Activated naive CD8-positive, alpha-beta T cell treated with anti-CD3 and anti-CD28 coated beads for 36 hours (primary cell): ENCODE results near the gene PER3. TPM values are rescaled to one million over a fixed set of nuclear protein-coding genes. Genes with fewer than 3 reads are reported as not detected.

Experiments used
- DNase-seq: peaks from one replicate; pipeline ENCODE4 v3.0.0; 2021
- H3K27ac Mint-ChIP-seq: one replicate; pipeline ENCODE4 v1.8.0; 2022; ENCODE audit warnings: mild to moderate bottlenecking, moderate library complexity, mixed read lengths
- H3K27me3 Mint-ChIP-seq: one replicate; pipeline ENCODE4 v1.8.0; 2022; ENCODE audit warnings: mild to moderate bottlenecking, mixed read lengths
- H3K36me3 Mint-ChIP-seq: one replicate; pipeline ENCODE4 v1.8.0; 2021; ENCODE audit warnings: mild to moderate bottlenecking, mixed read lengths
- H3K4me1 Mint-ChIP-seq: one replicate; pipeline ENCODE4 v1.8.0; 2021; ENCODE audit warnings: mixed read lengths
- H3K4me3 Mint-ChIP-seq: one replicate; pipeline ENCODE4 v1.8.0; 2022; ENCODE audit warnings: mild to moderate bottlenecking, moderate library complexity, mixed read lengths
- H3K9me3 Mint-ChIP-seq: one replicate; pipeline ENCODE4 v1.8.0; 2022; ENCODE audit warnings: mixed read lengths
- total RNA-seq, 2 experiments: library from RNA; stranded (reverse); gene quantifications; one replicate each; pipeline ENCODE4 v1.2.3, GENCODE V29; 2021

PER3 gene
- total RNA-seq, 2 experiments from 2014 or later: 4.6 to 4.9 TPM

GRCh38 chr1:7838714-7839113 is 54.6 kb downstream of the PER3 start:
- peaks cover 19% of the 10 kb centered on the region for H3K9me3 Mint-ChIP-seq
- peaks cover 49% of the 10 kb centered on the region for H3K36me3 Mint-ChIP-seq
- no peaks in the 10 kb centered on the region for H3K27me3 Mint-ChIP-seq
- no peak overlapping the region for H3K4me3 Mint-ChIP-seq
- no peak for DNase-seq
- no peaks in the 10 kb centered on the region for H3K4me1 Mint-ChIP-seq
- H3K27ac Mint-ChIP-seq: no peak overlapping the region

GRCh38 chr1:7839526-7839925 is 55.4 kb downstream of the PER3 start:
- Mint-ChIP-seq H3K27ac (no peak overlapping the region), H3K4me3 (no peak overlapping the region), H3K9me3 (peaks cover 19% of the 10 kb centered on the region), H3K27me3 (no peaks in the 10 kb centered on the region), H3K4me1 (no peaks in the 10 kb centered on the region), H3K36me3 (peaks cover 45% of the 10 kb centered on the region)
- DNase-seq: no peak

GRCh38 chr1:7842517-7842916 is 58.4 kb downstream of the PER3 start:
- Mint-ChIP-seq H3K9me3 (peaks cover 18% of the 10 kb centered on the region), H3K4me1 (no peaks in the 10 kb centered on the region), H3K4me3 (no peak overlapping the region), H3K36me3 (peaks cover 33% of the 10 kb centered on the region), H3K27me3 (no peaks in the 10 kb centered on the region), H3K27ac (no peak overlapping the region)
- no peak for DNase-seq

DNA sequence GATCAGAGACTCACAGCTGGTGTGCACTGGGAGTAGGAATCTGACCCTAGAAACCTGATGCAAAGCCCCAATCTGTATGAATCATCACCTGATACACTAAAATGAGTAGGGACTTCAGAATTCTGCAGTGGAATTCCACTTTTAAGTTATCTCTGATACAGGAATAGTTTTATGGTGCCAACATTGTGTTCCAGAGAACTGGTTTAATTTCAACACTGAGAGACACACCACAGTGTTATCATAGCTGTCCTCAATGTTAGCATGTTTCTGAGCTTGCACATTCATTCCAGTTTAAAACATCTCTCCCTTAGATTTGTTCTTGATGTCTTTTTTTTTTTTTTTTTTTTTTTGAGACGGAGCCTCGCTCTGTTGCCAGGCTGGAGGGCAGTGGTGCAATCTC is 61.7 kb downstream of the PER3 start:
- H3K9me3 Mint-ChIP-seq: no peaks in the 10 kb centered on the region
- H3K36me3 Mint-ChIP-seq: peaks cover 5% of the 10 kb centered on the region
- no peaks in the 10 kb centered on the region for H3K27me3 Mint-ChIP-seq
- DNase-seq: no peak
- no peaks in the 10 kb centered on the region for H3K4me1 Mint-ChIP-seq
- H3K4me3 Mint-ChIP-seq: no peak overlapping the region
- H3K27ac Mint-ChIP-seq: no peak overlapping the region

DNA sequence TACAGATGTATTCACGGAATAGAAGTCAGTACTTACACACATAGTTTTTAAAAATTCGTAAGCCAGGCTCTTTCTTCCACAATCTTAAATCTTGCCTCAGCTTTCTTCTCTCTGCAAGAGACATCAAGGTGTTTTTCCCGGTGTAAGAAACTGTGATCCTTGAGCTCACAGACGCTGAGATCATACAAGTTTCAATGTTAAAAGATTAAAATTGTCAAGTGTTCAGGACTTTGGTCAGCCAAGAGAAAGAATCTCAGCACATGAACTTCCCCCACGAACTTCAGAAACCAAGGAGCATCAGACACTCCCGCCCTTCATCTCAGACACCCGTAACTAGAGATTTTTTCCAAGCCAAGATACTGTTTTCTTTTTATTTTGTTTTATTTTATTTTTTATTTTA is 62.6 kb downstream of the PER3 start:
- Mint-ChIP-seq H3K4me1 (no peaks in the 10 kb centered on the region), H3K4me3 (no peak overlapping the region), H3K9me3 (no peaks in the 10 kb centered on the region), H3K27me3 (no peaks in the 10 kb centered on the region), H3K27ac (no peak overlapping the region), H3K36me3 (peaks cover 3% of the 10 kb centered on the region)
- DNase-seq: no peak

GRCh38 chr1:7847599-7847998 is 63.5 kb downstream of the PER3 start:
- DNase-seq: no peak
- Mint-ChIP-seq H3K4me1 (no peaks in the 10 kb centered on the region), H3K9me3 (no peaks in the 10 kb centered on the region), H3K27ac (no peak overlapping the region), H3K36me3 (peaks cover 3% of the 10 kb centered on the region), H3K4me3 (no peak overlapping the region), H3K27me3 (no peaks in the 10 kb centered on the region)

GRCh38 chr1:7850786-7851185 is 66.7 kb downstream of the PER3 start:
- no peak overlapping the region for H3K4me3 Mint-ChIP-seq
- no peaks in the 10 kb centered on the region for H3K9me3 Mint-ChIP-seq
- no peaks in the 10 kb centered on the region for H3K36me3 Mint-ChIP-seq
- peaks cover 9% of the 10 kb centered on the region for H3K27me3 Mint-ChIP-seq
- H3K4me1 Mint-ChIP-seq: no peaks in the 10 kb centered on the region
- H3K27ac Mint-ChIP-seq: no peak overlapping the region
- no peak for DNase-seq

- peaks cover 9% of the 10 kb centered on the region for H3K27me3 Mint-ChIP-seq
- no peak within 1 kb of the TSS for H3K4me3 Mint-ChIP-seq
- no peaks in the 10 kb centered on the region for H3K4me1 Mint-ChIP-seq
- H3K9me3 Mint-ChIP-seq: no peaks in the 10 kb centered on the region
- DNase-seq: no peak
- no peaks in the 10 kb centered on the region for H3K36me3 Mint-ChIP-seq
- H3K27ac Mint-ChIP-seq: no peak within 1 kb of the TSS
Measured at GRCh38 chr1:7852804-7853683, 69.0 kb downstream of the PER3 start, which contains the start of gene UTS2. Gene UTS2, minus strand, starts transcription at chr1:7853065. Its CDS starts 62 bp downstream, at chr1:7853003.

- Mint-ChIP-seq H3K4me3 (no peak overlapping the region), H3K36me3 (no peaks in the 10 kb centered on the region), H3K9me3 (no peaks in the 10 kb centered on the region), H3K27ac (no peak overlapping the region), H3K27me3 (peaks cover 9% of the 10 kb centered on the region), H3K4me1 (no peaks in the 10 kb centered on the region)
- DNase-seq: no peak
Measured at GRCh38 chr1:7853684-7854026, 69.6 kb downstream of the PER3 start.

- no peak for DNase-seq
- no peaks in the 10 kb centered on the region for H3K4me1 Mint-ChIP-seq
- no peak overlapping the region for H3K27ac Mint-ChIP-seq
- peaks cover 9% of the 10 kb centered on the region for H3K27me3 Mint-ChIP-seq
- no peaks in the 10 kb centered on the region for H3K36me3 Mint-ChIP-seq
- H3K4me3 Mint-ChIP-seq: no peak overlapping the region
- no peaks in the 10 kb centered on the region for H3K9me3 Mint-ChIP-seq
Measured at GRCh38 chr1:7856345-7856744, 72.3 kb downstream of the PER3 start.

DNA sequence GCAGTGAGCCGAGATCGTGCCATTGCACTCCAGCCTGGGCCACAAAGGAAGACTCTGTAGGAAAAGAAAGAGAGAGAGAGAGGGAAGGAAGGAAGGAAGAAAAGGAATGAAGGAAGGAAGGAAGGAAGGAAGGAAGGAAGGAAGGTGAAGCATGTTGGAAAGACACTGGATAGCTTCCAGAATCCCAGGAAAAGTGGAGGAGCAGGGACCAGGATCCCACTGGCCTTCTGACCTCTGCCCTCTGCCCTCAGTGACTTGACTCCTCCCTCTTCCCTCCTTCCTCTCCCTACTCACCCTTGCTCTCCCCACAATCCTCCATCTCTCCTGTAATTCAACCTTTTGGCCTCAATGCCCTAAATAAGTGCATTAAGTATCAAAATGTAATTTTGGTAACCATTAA is 72.9 kb downstream of the PER3 start:
- H3K4me3 Mint-ChIP-seq: no peak overlapping the region

GRCh38 chr1:7857985-7858384 is 73.9 kb downstream of the PER3 start:
- H3K4me3 Mint-ChIP-seq: no peak overlapping the region
- H3K36me3 Mint-ChIP-seq: no peaks in the 10 kb centered on the region
- DNase-seq: no peak
- H3K9me3 Mint-ChIP-seq: no peaks in the 10 kb centered on the region
- H3K27me3 Mint-ChIP-seq: peaks cover 6% of the 10 kb centered on the region
- H3K27ac Mint-ChIP-seq: no peak overlapping the region
- H3K4me1 Mint-ChIP-seq: no peaks in the 10 kb centered on the region

More for the DNA sequence above, 72.9 kb downstream of the PER3 start:
- H3K27ac Mint-ChIP-seq: no peak overlapping the region
- no peaks in the 10 kb centered on the region for H3K9me3 Mint-ChIP-seq
- DNase-seq: no peak
- no peaks in the 10 kb centered on the region for H3K4me1 Mint-ChIP-seq
- no peaks in the 10 kb centered on the region for H3K36me3 Mint-ChIP-seq
- peaks cover 9% of the 10 kb centered on the region for H3K27me3 Mint-ChIP-seq

GRCh38 chr1:7859406-7859805 is 75.3 kb downstream of the PER3 start:
- Mint-ChIP-seq H3K27ac (no peak overlapping the region), H3K27me3 (peaks cover 3% of the 10 kb centered on the region), H3K9me3 (no peaks in the 10 kb centered on the region), H3K4me1 (no peaks in the 10 kb centered on the region), H3K36me3 (no peaks in the 10 kb centered on the region), H3K4me3 (no peak overlapping the region)
- no peak for DNase-seq

DNA sequence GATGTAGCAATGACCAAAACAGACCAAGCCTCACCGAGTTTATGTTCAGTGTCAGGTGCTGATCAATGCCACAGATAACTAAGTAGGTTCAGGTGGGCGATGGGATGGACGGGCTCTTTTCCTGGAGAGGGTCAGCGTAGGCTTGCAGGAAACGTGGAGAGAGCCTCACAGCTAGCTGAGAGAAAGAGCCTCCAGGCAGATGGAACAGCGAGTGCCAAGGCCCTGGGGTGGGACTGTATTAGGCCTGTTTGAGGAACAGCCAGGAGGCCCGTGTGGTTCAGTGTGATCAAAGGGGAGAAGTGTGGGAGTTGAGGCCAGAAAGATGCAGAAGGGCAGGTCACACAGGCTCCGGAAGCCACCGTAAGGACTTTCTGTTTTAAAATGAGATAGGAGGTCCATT is 76.0 kb downstream of the PER3 start:
- DNase-seq: no peak
- Mint-ChIP-seq H3K36me3 (no peaks in the 10 kb centered on the region), H3K4me1 (no peaks in the 10 kb centered on the region), H3K27me3 (peaks cover under 1% of the 10 kb centered on the region), H3K27ac (no peak overlapping the region), H3K9me3 (no peaks in the 10 kb centered on the region), H3K4me3 (no peak overlapping the region)

DNA sequence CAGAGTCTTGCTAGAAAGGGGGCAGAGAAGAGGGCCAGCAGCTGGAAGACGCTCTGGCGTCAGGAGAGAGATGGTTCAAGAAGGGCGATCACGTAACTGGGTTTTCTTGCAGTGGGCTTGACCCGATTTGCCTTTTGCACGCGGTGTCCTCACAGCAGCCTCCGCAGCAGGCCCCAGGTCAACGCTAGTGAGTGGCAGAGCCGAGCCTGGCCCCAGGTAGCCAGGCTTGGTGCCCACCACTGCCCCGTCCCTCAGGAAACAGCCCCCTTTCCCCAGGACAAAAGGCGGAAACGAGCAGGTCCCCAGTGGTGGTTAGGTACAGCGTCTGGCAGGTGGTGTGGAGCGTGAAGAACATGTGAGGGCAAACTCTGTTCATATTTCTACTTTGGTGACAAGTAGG is 77.4 kb downstream of the PER3 start:
- Mint-ChIP-seq H3K4me3 (no peak overlapping the region), H3K9me3 (no peaks in the 10 kb centered on the region), H3K27ac (no peak overlapping the region), H3K4me1 (no peaks in the 10 kb centered on the region), H3K27me3 (no peaks in the 10 kb centered on the region), H3K36me3 (no peaks in the 10 kb centered on the region)
- DNase-seq: no peak
